T-helper 2 cell treated with Interferon-gamma antibody and Interleukin-4, amounts not matched to agents 100 ng/mL and 5 ng/mL, for 36 hours (primary cell): ENCODE results near the gene ING5. TPM values are rescaled to one million over a fixed set of nuclear protein-coding genes. Genes with fewer than 3 reads are reported as not detected.
"Not testable (repeated sequence)": the region's sequence is repeated elsewhere in the genome, so short reads cannot be mapped to it uniquely, and the experiment has no call there.

Experiments used
- intact Hi-C: fragments of 100-400 bp; cut with micrococcal nuclease; formaldehyde crosslinking; loops from one replicate; pipeline ENCODE4 v1.15.1; 2023
- total RNA-seq: library from RNA; stranded (reverse); gene quantifications from 2 replicates; pipeline ENCODE4 v1.2.3, GENCODE V29; 2022

The ING5 gene
- total RNA-seq = 40.5 and 41.2 TPM in 2 replicates

DNA sequence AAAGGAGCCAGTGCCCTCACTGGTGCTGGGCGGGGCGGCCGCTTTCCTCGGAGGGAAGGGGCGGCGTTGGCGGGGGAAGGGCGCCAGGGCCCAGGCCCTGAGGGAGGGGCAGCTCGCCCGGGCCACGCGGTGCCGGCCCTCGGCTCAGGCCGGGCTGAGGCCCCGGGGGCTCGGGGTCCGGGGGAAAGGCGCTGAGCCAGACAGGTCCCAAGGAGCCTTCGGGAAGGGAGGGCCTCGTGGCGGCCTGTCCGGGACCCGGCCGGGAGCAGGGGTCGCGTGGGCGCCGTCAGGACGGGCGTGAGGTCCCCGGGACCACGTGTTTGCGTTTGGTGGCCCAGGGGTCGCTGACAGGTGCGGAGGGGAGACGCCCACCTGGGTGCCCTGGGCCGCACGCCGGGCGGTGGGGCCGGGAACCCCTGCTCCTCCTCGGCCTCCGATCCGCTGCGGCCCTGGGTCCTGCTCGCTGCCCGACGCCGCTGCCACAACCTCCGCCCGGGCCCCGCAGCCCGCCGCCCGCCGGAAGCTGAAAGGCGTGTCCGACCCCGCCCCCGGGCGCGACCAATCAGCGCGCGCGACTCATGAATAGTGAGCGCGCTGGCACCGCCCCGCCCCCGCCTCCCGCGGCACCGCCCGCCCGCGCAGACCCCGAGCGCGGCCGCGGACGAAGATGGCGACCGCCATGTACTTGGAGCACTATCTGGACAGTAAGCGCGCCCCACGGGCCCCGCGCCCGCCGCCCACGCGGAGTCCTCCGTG is at the start of gene ING5:
TSS of gene ING5 (plus strand) at position 641 of the 756 bp plus-strand sequence. CDS start at position 668, 27 bp downstream.
- intact Hi-C loops = loop anchor here (1.0 to 5.0 kb wide), 9 partner anchors 15 to 869 kb away; partner anchors contain the start of genes ATG4B, D2HGDH, DTYMK and HDLBP

- intact Hi-C loops = no loop called here
These were observed 49.7 kb upstream of the ING5 start for GRCh38 chr2:241652142-241652541.

DNA sequence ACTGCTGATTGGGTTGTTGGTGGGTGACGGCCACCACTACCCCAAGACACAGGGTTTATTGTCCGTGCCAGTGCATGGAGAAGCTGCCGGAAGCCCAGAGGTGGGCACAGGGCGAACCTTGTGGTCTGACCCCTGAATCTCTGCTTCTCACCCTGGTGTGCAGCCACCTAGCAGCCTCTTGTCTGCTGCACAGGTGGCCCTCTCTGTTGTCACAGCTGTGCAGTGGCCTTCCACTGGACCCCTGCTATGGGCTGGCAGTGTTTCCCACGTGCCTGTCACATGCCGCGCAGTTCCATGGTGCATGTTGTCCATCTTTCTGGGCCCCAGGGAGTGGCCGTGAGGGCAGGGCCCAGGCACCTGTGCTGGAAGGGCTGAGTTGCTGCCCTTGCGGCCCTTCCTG is 49.1 kb upstream of the ING5 start:
- intact Hi-C loops = no loop called here

DNA sequence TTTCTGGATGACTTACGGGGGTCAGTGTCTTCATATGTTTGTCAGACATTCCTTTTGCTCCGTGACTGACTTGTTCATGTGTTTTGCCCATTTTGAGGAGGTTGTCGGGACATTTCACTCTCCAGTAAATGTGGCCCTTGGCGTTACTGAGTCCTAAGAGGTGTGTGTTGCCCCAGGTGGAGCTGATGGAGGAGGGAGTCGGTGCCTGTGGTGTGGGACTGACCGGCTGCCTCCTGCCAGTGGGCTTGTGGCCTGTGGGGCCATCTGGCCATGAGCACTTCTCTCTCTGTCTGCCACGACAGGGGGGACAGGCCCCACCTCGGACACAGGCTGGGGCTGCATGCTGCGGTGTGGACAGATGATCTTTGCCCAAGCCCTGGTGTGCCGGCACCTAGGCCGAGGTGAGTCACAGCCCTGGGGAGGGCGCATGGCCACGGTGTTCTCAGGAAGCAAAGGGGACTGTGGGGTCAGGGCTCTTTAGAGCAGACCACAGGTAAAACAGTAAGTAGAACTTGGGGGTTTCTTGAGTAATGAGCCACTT is 48.6 kb upstream of the ING5 start:
- intact Hi-C loops = no loop called here

DNA sequence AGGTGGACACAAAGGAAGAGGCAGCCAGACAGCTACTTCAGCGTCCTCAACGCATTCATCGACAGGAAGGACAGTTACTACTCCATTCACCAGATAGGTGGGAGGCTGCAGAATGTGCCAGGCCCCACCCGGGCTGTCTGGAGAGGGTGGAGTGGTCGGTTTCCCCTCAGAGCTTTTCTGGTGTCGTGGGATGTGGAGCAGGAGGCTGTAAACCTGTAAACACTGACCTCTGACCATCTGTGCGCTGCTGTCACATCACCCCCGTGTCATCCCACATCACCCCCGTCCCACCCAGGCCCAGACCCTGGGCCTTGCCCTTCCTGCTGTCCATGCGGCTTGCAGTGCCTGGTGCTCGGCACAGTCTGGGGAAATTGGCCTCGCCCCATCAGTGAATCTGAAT is 47.3 kb upstream of the ING5 start:
- intact Hi-C loops = no loop called here

- intact Hi-C loops = no loop called here
These were observed 46.2 kb upstream of the ING5 start for GRCh38 chr2:241655516-241656189.

GRCh38 chr2:241656190-241656741 is 45.6 kb upstream of the ING5 start:
- intact Hi-C loops = no loop called here

- intact Hi-C loops = no loop called here
These were observed 44.0 kb upstream of the ING5 start for GRCh38 chr2:241657786-241658254.

GRCh38 chr2:241658296-241658695 is 43.5 kb upstream of the ING5 start:
- intact Hi-C loops = no loop called here

DNA sequence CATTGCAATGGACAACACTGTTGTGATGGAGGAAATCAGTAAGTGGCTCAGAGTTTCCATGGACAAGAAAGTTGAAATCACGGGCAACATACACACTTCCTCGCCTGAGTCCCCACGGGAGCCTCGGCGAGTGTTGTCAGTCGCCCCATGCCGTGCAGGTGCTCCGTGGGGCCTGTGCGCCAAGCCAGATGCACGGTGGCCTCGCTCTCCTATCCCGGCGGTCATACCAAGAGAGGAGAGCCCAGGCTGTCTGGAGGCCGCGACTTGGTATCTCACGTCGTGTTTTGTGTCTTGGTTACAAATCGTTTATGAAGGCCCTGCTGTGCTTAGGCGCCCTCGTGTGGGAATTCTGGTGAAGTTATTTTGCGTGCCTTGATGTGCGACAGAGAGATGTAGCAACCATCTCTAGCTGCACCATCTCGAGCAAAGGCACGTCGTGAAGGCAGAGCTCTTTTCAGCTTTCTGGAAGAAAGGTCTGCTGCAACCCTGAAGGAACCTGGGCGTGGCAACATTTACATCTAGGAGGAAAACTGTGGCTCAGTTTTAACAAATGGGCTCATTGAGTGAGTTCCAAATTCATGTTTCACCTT is 42.6 kb upstream of the ING5 start:
- intact Hi-C loops = no loop called here

- intact Hi-C loops = no loop called here
These were observed 41.1 kb upstream of the ING5 start for GRCh38 chr2:241660593-241661213.

DNA sequence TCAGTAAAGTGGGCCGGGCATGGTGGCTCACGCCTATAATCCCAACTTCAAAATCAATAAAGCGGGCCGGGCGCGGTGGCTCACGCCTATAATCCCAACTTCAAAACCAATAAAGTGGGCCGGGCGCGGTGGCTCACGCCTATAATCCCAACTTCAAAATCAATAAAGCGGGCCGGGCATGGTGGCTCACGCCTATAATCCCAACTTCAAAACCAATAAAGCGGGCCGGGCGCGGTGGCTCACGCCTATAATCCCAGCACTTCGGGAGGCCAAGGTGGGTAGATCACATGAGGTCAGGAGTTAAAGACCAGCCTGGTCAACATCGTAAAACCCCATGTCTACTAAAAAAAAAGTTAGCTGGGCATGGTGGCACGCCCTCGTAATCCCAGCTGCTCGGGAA is 39.1 kb upstream of the ING5 start:
- intact Hi-C loops = not testable (repeated sequence)

DNA sequence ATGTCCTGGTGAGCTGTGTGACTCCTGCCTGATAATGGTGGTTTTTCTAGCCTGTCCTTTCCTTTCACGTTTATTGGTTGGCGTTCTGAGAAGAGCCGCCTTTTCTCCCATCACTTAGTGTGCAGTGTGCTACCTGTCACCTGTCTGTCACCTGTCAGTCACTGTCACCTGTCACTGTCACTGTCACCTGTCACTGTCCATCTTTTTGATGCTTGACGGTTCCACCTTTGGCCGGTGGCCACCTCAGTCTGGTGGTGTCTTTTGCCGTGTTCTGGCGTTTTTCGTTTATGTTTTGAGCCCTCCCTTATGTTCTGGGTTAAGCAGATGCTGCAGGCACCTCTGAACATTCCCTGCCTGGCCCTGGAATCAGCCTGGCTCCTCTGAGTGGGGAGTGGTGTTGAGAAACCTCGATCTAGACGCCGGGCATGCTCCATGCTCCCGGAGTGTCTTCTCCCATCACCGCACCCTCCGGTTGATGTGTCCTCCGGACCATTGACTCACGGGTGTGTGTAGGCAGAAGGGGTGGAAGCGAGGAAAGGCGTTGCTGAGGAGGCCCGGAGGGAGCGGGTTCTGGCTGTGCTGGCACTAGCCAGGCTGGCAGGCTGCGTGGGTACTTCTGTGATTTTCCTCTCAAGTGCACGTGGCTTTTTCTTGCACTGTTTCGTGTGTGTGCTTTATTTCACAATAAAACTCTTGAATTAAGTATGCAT is 36.0 kb upstream of the ING5 start:
- intact Hi-C loops = no loop called here

- intact Hi-C loops = no loop called here
These were observed 35.0 kb upstream of the ING5 start for GRCh38 chr2:241666627-241667400.

GRCh38 chr2:241668354-241668753 is 33.5 kb upstream of the ING5 start:
- intact Hi-C loops = no loop called here

DNA sequence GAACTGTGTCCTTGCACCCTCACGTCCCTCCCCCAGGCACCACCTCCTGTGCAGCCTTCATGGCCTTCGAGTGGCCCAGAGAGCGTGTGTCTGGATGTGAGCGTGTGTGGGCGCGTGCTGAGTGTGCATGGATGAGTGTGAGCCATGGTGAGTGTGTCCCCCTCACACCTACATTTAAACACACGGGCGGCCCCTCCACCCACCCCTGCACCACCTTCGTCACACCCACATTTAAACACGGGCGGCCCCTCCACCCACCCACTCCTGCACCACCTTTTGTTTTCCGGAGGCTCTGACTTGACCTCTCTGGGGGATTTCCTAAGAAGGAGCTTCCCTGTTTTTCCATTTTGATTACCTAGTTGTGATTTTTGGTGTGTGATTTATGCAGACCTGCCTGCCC is 33.0 kb upstream of the ING5 start:
- intact Hi-C loops = no loop called here

DNA sequence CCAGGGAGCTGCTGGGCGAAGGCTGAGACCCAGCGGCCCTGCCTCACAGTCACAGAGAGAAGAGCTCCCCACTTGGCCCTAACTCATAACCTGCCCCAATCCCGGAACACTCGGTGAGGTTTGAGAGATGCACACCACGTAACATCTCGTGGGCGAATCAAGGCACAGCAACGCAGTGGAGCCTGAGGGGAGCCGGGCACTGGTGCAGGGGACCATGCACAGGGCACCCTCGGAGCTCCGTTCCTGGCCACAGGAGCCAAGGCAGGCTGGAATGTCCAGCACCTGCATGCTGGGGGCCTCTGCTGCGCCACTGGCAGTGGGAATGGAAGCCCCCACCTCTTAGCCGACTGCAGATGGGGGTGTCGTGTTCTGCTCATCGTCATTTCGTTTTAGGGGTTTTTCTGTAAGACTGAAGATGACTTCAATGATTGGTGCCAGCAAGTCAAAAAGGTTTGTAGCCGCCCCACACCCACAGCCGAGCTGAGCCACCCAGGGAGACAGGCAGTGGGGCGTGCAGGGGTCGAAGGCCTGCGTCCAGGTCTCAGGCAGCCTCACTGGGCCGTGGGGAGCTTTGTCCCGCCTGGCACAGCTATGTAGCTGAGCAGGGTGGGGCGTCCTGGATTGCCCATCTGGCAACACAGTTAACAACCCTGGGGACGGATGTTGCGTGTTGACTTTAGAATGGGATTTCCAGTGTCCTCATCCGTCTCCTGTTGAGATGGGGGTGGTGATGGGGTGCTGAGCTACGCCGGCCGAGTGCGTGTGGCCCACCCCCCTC is 31.3 kb upstream of the ING5 start:
- intact Hi-C loops = no loop called here

GRCh38 chr2:241671457-241672240 is 30.2 kb upstream of the ING5 start:
- intact Hi-C loops = no loop called here
